DMS114 treated with DMSO at 0.1 percent for 48 hours (cell line): ENCODE results near the gene TOB1.

Experiments used
- DNase-seq: peaks from one replicate; lab custom pipeline; 2025; ENCODE audit not compliant: unreplicated experiment; lab: John Stamatoyannopoulos, UW

The TOB1 gene

DNA sequence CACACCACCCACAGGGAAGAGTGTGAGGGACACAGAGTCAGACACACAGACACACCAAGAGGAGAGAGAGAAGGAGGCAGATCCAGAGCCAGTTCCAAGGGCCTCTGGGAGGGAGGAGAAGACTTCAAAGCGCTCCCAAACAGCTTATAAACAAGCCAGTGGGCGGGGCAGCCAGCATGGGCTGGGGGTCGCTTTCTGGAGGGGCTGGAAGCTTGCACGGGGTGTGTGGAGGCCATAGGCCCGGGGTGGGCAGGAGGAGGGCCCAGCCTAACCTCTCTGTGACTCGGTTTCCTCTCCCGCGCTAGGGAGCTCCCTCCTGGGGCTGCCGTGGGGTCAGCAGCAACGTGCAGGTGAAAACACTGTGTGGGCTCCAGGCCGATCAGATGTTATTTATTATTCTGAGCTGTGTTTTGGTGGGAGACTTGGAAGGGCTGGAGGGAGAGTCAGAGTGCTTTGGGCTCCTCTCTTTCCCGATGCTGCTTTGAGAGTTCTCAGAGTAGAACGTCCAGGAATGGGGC lies 33.2 kb downstream of the TOB1 start:
- DNase-seq: no peak

DNA sequence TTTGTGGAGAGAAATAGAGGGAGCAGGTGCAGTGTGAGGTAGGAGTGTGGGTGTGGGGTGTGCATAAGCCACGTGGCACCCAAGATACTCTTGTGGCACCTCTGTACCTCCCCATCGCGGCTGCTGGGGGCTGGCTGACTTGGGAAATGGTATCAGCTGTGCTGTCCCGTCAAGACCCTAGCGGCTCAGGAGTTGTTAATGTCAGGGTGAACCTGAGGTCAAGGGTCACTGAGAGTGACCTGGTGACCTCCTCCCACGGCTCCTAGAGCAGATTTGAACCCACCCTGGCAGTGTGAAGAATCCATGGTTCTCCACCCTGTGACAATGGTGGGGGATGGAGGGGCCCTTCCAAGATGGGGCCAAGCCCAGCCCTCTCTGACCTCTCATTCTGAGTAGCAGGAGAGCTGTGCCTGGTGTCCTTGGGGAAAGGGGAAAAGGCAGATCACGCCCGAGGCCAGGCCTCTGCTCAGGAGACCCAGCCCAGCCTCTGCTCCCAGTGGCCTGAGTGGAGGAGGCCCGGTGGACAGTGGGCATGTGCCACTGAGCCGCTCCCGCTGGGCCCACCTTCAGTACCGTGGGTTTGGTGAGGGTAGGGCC lies 33.8 kb downstream of the TOB1 start:
- no peak for DNase-seq

DNA sequence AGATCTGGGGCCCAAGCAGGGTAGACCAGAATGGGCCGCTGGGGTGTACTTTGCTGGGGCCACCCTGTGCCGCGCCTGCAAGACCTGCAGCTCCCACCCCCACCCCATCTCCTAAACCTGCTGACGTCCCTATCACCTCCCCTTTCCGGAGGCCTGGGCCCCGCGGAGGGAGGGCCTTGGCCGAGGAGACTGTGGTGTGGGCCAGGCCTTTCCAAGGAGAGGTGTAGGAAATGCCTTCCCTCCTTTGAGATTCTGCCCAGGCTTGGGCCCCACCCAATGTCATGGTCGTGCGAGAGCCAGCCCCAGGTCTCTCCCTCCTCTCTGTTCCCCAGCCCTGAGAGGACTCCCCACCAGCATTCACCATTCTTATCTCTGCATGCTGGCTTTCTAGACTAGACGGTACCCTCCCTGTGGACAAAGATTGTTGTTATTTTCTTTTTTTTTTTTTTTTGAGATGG lies 34.7 kb downstream of the TOB1 start:
- DNase-seq: no peak

DNA sequence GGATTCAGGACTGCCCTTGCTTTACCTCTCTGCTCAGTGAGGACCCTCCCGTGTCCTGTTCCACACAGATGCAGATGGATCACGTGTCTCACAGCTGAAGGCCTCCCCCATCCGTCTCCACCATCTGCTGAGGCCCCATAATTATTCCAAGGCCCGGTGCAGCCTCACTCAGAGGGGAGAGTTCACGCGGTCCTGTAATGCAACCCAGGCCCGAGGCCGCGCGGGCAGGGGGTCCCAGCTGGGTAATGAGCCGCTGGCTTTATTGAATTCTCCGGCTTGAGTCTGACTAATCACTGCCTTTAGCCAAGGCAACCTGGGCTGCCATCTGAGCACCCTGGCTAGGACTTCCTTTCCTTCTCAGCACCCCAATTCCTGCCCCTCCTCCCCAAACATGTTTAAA lies 35.2 kb downstream of the TOB1 start:
- no peak for DNase-seq

DNA sequence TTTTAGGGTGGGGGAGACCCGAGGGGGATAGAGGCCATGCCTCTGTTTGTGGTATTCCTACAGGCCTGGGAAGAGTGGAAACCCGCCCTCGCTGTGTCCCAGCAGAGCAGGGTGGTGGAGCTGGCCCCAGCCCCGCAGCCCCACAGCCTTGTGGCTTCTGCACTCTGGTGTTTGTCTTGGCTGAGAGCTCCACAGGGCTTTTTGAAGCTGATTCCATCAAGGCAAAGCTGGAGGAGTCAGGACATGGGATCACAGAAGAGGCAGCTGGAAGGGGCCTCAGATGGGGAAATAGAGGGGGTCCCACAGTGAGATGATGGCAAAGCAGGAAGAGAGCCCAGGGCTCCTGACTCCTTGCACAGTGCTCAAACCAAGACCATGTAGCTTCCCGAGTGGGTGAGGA lies 35.8 kb downstream of the TOB1 start:
- no peak for DNase-seq

DNA sequence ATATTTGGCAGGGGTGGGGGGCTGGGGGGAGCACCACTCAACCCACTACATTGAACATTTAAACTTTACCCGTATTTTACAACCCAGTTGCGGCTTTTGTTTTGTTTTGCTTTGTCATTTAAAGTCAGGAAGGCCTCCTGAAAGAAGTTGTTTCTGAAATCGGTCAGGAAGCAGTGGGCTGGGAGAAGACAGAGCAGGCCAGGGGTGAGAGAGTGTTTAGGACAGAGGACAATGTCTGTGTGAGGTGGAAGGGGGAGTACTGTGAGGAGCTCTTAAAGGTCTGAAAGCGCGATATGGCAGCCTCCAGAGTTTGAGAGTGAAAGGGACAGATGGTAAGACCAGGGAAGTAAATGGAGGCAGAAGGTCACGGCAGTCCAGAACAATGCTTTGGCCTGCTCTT lies 36.8 kb downstream of the TOB1 start:
- DNase-seq: no peak

DNA sequence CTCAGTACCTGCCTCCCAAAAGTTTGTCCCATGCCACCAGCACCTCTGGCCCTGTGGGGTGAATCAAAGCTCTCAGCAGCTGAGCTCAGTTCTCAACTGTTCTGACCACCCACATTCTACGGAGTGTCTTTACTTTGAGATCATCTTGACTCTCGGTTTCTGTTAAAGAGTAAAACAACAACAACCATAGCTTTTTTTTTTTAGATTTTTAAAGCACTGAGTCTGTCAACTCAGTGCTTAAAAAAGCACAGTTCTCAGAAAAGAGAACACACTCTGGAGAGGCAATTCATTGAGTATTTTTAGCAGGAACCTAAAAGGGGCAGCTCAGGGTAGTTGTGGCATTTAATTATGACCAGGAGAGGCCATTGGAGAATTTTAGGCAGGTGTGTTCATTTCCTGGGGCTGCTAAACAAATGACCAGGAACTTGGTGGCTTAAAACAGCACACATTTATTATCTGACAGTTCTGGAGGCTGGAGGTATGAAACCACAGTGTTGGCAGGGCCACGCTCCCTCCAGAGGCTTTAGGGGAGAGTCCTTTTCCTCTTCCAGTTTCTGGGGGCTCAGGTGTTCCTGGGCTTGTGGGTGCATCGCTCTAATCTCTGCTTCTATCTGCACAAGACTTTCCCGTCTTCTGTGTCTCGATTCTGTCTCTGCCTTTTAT lies 37.5 kb downstream of the TOB1 start:
- DNase-seq: no peak

DNA sequence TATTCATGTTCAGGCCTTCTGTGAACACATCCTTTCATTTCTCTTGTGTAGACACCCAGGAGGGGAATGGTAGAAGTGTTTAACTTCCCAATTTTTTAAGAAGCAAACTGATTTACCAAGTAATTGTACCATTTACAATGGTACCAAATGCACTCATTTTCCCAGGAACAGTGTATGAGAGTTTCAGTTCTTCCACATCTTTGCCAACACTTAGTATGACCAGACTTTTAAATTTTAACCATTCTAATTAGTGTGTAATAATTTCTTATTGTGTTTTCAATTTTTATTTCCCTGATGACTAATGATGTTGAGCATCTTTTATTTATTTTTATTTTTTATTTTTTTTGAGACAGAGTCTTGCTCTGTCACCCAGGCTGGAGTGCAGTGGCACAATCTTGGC lies 41.0 kb downstream of the TOB1 start:
- no peak for DNase-seq

DNA sequence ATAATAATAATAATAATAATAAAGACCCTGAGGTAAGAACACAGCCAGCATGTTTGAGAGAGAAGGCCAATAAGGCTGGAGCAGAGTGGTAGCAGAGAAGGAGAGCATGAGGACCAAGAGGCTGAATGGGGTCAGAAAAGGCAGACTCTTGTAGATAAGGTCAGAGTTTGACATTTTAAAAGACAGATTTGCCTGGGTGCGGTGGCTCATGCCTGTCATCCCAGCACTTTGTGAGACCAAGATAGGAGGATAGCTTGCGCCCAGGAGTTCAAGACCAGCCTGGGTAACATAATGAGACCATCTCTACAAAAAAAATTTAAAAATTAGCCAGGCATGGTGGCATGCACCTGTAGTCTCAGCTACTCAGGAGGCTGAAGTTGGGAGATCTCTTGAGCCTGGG lies 41.7 kb downstream of the TOB1 start:
- DNase-seq: no peak

DNA sequence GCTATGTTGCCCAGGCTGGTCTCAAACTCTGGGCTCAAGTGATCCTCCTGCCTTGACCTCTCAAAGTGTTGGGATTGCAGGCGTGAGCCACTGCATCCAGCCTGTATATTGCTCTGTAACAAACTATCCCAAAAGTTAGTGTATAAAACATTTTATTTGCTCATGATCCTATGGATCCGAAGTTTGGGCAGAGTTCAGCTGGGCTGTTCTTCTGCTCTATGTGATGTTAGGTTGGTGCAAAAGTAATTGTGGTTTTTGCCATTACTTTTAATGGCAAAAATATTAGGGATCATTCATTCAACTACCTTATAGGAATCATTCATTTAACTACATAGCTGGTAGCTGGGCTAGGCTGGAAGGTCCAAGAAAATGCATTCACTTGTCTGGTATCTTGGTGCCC lies 43.6 kb downstream of the TOB1 start:
- DNase-seq: no peak

DNA sequence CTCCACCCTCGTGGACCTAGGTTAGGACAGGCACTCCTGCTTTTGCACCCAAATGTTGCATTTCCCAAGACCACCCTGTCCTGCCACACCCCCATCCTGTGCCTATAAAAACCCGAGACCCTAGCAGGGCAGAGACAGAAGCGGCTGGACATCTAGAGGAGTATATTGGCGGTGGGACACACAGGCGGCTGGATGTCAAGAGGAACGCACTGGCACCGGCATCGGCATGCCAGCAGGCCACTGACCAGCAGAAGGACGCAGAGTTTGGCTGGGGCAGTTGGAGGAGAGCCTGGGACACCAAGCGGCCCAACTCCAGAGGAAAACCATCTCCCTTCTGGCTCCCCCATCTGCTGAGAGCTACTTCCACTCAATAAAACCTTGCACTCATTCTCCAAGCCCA lies 45.5 kb downstream of the TOB1 start:
- no peak for DNase-seq

DNA sequence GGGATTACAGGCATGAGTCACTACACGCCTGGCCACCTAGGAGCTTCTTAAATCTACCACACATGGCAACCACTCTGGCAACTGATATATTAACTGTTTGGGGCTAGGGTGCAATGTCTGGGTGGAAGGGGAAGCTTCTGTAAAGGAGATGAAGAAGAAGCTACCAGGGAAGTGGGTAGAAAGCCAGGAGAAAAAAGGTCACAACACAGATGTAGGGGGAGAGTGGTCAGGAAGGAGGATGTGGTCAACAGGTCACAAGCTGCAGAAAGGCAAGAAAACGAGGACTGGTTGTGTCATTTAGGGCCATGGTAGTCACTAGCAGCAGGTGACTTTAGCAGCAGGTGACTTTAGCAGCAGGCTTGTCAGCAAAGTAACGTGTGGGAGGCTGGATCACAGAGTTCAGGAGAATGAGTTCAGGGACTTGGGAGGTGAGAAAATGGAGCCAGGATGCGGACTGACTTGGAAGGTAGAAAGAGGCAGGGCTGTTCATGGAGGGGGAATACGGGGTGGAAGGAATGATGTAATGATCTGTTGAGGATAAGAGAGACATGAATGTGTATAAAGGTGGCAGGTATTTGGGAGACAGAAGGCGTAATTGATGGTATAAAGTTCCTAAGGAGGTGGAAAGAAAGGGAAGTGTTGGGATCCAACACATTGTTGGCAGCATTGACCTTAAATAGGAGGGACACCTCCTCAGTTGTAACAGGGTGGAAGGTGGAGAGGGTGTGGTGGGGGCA lies 47.1 kb downstream of the TOB1 start:
- no peak for DNase-seq

DNA sequence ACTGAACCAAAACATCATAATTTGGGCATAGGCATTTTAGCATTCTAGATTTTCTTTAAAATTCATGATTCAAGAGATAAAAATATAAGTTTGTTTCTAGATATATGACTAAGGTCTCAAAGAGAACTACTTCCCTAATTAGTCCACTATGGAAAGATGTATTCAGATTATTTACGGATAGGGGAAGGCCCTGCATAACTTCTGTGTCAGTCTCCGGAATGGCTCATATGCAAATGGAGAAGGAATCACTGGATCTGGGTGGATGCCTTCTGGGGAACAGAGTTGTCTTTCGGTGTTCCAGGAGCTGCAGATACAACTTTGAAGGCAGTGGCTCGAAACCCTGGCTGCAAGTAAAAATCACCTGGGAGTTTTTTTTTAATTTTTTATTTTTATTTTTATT lies 47.9 kb downstream of the TOB1 start:
- no peak for DNase-seq

DNA sequence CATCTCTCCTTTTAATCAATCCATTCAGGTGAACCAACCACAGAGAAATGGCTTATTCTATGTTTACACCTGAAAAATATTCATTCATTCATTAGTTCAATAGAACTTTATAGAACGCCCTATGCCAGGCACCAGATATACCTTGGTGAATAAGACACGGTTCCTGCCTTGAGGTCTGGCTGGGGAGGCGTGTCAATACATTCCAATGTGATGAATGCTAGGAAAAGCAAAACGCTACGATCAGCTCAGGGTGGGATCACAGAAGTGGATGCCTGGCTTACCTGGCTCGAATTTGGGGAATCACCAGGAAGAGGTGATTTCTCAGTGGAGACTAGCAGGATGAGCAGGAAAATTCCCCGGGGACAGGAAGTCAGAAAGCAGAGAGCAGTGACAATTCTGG lies 48.3 kb downstream of the TOB1 start:
- no peak for DNase-seq

DNA sequence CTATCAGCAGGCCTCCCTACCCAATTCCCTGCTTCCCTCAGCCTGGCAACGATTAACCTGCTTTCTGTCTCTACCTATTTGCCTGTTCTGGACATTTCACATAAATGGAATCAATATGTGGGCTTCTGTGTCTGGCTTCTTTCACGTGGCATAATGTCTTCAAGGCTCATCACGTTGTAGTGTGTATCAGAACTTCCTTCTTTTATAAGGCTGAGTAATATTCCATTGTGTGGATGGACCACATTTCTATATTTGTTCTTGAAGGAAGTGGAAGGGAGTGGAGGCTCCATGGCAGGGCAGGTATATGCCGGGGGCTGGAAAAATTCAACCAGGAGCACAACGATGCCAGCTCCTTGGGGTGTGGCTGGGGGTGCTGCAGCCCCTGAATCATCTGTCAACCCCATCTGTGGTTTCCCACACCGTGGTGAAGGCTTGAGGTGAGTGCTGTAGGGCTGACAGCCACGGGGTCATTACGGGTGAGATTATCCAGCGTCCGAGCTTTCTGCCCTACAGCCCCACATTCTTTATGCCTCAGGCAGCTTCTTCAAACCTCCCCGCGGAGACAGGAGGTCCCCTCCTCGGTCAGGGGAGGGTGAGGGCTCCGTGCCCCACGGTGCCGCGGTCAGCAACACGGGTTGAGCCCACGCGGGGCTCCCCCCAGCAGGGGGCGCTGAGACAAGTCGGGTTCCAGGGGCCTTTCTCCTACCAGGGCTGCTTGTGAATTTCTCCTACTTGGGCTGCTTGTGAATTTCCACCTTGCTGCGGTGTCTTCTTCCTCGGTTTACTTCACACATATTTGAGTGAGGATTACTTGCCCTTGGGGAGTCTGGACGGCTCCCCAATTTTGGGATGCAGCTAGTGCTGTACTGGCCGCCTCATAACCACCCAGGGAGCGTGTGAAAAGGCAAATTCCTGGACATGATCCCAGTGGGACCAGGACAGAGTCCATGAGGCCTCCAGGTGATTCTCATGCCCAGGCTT lies 49.1 kb downstream of the TOB1 start:
- no peak for DNase-seq

DNA sequence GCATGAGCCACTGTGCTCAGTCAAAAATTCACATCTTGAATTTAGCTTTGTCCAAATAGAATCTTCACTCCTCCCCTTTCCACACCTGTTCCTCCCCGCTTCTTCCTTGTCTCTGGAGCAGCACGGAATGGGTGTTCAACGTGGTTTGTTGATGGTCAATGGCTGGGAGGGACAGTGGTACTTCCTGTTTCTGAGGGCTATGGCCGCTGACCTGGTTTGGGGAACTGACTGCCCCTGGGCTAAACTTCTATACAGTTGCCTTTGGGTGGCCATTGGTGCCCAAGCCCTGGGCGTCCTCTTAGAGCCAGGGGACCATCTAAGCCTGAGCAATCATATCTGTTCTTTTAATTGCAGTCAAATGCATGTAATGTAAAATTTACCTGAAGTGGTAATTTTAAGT lies 49.9 kb downstream of the TOB1 start:
- DNase-seq: no peak

DNA sequence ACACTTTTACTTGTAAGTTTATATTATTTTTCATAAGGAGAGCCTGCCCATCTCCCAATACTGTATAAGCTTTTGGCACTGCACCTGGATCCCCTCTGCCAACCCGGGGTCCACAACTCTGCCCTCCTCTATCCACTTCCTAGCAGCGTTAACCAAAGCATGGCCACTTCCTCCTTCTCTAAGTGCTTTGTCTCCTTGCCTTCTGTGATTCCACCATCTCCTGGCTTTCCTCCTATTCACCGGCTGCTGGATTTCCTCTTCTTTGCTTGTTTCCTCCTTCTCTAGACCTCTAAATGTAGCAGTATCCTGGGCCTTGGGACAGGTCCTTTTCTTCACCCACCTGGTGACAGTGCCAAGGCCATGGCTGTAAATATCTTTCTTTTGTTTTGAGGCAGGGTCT lies 50.8 kb downstream of the TOB1 start:
- no peak for DNase-seq

DNA sequence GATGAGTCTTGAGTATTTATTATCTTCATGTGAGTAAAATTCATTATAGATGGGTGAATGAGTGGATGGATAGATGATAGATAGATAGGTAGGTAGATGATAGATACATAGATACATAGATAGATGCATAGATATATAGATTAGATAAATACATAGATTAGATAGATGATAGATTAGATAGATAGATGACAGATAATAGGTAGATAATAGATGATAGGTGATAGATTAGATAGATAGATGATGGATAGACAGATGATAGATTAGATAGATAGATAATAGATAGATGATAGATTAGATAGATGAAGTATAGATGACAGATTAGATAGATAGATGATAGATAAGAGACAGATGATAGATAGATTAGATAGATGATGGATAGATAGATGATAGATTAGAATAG lies 52.6 kb downstream of the TOB1 start:
- no peak for DNase-seq
